Naive thymus-derived CD4-positive, alpha-beta T cell (primary cell): Measurements from ENCODE around the gene SLFN5. TPM values are rescaled to one million over a fixed set of nuclear protein-coding genes. Genes with fewer than 3 reads are reported as not detected.

ENCODE experiments used
- ATAC-seq: fragments of 150-1000 bp; cut with Tn5 transposase; 2 replicates; pipeline ENCODE4 v1.10.0; 2021; ENCODE audit warnings: mild to moderate bottlenecking, moderate library complexity
- CTCF ChIA-PET: fragments of 350-600 bp; sonication (Branson Sonifier 250); formaldehyde crosslinking; loops from one replicate; lab custom pipeline; 2021; ENCODE audit warnings: antibody characterized with exemption; lab: Charles Lee
- POLR2A ChIA-PET: fragments of 350-600 bp; sonication (Branson Sonifier 250); formaldehyde crosslinking; loops from one replicate; lab custom pipeline; 2021; ENCODE audit warnings: antibody characterized with exemption, inconsistent platforms; lab: Charles Lee
- DNase-seq, 9 donors: peaks; one replicate each; pipeline versions ENCODE4 v3.0.0 to v3.0.0-alpha.2; 2020 to 2022; ENCODE audit warnings: mixed read lengths in 1 of 9
- H3K27ac ChIP-seq: one replicate; pipeline ENCODE4 v1.7.0; 2013; ENCODE audit warnings: mild to moderate bottlenecking, low read depth, low read length, moderate library complexity
- H3K27me3 ChIP-seq, 2 donors: one replicate each; pipeline ENCODE4 v1.7.0; 2013; ENCODE audit warnings: low read length in 2 of 2, mild to moderate bottlenecking in 2 of 2, moderate library complexity in 2 of 2; ENCODE audit not compliant: control insufficient read depth in 2 of 2, insufficient read depth in 2 of 2
- H3K36me3 ChIP-seq, 3 experiments: 1 replicate in 2 of 3; 2 replicates in 1 of 3; pipeline ENCODE4 v1.7.0; 2013; ENCODE audit warnings: low read length in 3 of 3, mild to moderate bottlenecking in 3 of 3, moderate library complexity in 1 of 3; ENCODE audit not compliant: insufficient read depth in 3 of 3, control insufficient read depth in 2 of 3
- H3K4me1 ChIP-seq, 2 donors: one replicate each; pipeline ENCODE4 v1.7.0; 2013; ENCODE audit warnings: low read length in 2 of 2, mild to moderate bottlenecking in 2 of 2, moderate library complexity in 1 of 2; ENCODE audit not compliant: control insufficient read depth in 2 of 2, insufficient read depth in 2 of 2
- H3K4me3 ChIP-seq: 2 replicates; pipeline ENCODE4 v1.7.0; 2013; ENCODE audit warnings: mild to moderate bottlenecking, low read length
- H3K9me3 ChIP-seq, 3 experiments: 1 replicate in 2 of 3; 2 replicates in 1 of 3; pipeline ENCODE4 v1.7.0; 2013; ENCODE audit warnings: low read length in 3 of 3; ENCODE audit not compliant: control insufficient read depth in 2 of 3
- H3K27ac Mint-ChIP-seq, 9 donors: one replicate each; pipeline ENCODE4 v1.8.0; 2020 to 2022; ENCODE audit warnings: mixed read lengths in 9 of 9, mild to moderate bottlenecking in 8 of 9, moderate library complexity in 5 of 9, inconsistent platforms in 2 of 9
- H3K27me3 Mint-ChIP-seq, 5 donors: one replicate each; pipeline ENCODE4 v1.8.0; 2021 to 2022; ENCODE audit warnings: mixed read lengths in 5 of 5, mild to moderate bottlenecking in 1 of 5
- H3K36me3 Mint-ChIP-seq, 5 donors: one replicate each; pipeline ENCODE4 v1.8.0; 2020 to 2022; ENCODE audit warnings: mixed read lengths in 5 of 5, mild to moderate bottlenecking in 3 of 5, inconsistent platforms in 1 of 5
- H3K4me1 Mint-ChIP-seq, 7 donors: one replicate each; pipeline ENCODE4 v1.8.0; 2020 to 2022; ENCODE audit warnings: mixed read lengths in 7 of 7, mild to moderate bottlenecking in 3 of 7, inconsistent platforms in 1 of 7
- H3K4me3 Mint-ChIP-seq, 10 donors: one replicate each; pipeline ENCODE4 v1.8.0; 2020 to 2022; ENCODE audit warnings: mild to moderate bottlenecking in 10 of 10, mixed read lengths in 10 of 10, moderate library complexity in 6 of 10, inconsistent platforms in 2 of 10
- H3K9me3 Mint-ChIP-seq, 11 donors: one replicate each; pipeline ENCODE4 v1.8.0; 2020 to 2022; ENCODE audit warnings: mixed read lengths in 11 of 11, mild to moderate bottlenecking in 4 of 11, inconsistent platforms in 1 of 11, moderate library complexity in 1 of 11
- intact Hi-C, 2 donors: fragments of 100-400 bp; cut with micrococcal nuclease; formaldehyde crosslinking; loops; one replicate each; pipeline ENCODE4 v1.15.1; 2023
- polyA plus RNA-seq, 2 donors: library from polyadenylated mRNA; unstranded; fragments of 300-500 nt; fragmentation: Illumina TruSeq; gene quantifications; one replicate each; pipeline ENCODE4 v1.2.3, GENCODE V29; 2021
- total RNA-seq, 6 experiments: library from RNA in 5 of 6; stranded (reverse) in 5 of 6; gene quantifications; 1 replicate in 5 of 6; 2 replicates in 1 of 6; pipeline ENCODE4 v1.2.3 and lab custom pipeline; 2021 to 2026

Gene SLFN5
- total and polyA plus RNA-seq, 7 experiments from 2014 or later = 80.0 to 199 (median 133) TPM

DNA sequence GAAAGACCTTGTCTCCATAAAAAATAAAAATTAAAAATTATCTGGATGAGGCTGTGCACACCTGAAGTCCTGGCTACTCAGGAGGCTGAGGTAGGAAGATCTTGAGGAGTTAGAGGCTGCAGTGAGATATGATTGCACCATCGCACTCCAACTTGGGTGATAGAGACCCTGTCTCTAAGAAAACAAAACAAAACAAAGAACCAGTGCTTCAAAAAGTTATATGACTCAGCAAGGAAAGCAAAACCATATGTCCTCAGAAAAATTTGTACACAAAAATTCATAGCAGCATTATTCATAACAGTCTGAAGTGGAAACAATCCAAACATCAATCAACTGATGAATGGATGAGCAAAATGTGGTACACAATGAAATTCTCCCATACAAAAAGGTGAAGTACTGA, 48.9 kb downstream of the SLFN5 start:
- Histone ChIP-seq H3K36me3 (no peaks in the 10 kb centered on the region), H3K27ac (no peak overlapping the region), H3K4me1 (peaks cover 4 to 7% of the 10 kb centered on the region in 2 donors), H3K4me3 (no peak overlapping the region), H3K27me3 (no peaks in the 10 kb centered on the region), H3K9me3 (no peaks in the 10 kb centered on the region)
- Mint-ChIP-seq H3K27ac (no peak overlapping the region), H3K36me3 (peaks cover 0 to 29% (median 5%) of the 10 kb centered on the region in 5 donors), H3K27me3 (peaks cover 0 to 56% (median 0%) of the 10 kb centered on the region in 5 donors), H3K9me3 (peaks cover 6 to 27% (median 11%) of the 10 kb centered on the region in 11 donors), H3K4me1 (peaks cover 23 to 40% (median 35%) of the 10 kb centered on the region in 7 donors), H3K4me3 (no peak overlapping the region)
- DNase-seq = no peak
- ChIA-PET POLR2A (interaction anchor here (0.5 to 1.4 kb wide), 3 partner anchors 13 to 289 kb away, joined by 3 to 5 read pairs (median 3); no protein-coding TSS in a partner anchor), CTCF (no interaction called here)
- no peak for ATAC-seq
- intact Hi-C loops = no loop called here

DNA sequence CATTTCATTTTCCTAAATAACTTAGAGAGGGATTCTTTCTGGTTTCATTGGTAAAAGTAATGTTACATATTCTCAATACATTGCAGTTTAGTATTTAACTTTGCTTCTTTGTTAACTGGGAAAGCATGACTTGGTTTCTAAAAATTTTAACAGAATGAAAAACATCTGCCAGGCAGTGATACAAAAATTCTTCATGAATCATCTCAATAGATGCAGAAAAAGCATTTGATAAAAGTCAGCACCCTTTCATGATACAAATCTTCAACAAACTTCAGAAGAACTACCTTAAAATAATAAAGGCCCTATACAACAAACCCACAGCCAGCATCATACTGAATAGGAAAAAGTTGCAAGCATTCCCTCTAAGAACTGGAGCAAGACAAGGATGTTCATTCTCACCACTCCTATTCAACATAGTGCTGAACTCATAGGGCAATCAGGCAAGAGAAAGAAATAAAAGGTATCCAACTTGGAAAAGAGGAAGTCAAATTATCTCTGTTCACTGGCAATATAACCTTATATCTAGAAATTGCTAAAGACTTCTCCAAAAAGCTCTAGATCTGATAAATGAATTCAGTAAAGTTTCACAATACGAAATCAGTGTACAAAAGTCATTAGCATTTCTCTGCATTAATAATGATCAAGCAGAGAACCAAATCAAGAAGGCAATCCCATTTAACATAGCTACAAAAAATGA, 50.4 kb downstream of the SLFN5 start:
- Histone ChIP-seq H3K27ac (no peak overlapping the region), H3K4me3 (no peak overlapping the region), H3K36me3 (no peaks in the 10 kb centered on the region), H3K27me3 (no peaks in the 10 kb centered on the region), H3K9me3 (no peaks in the 10 kb centered on the region), H3K4me1 (peaks cover 4 to 6% of the 10 kb centered on the region in 2 donors)
- H3K27ac Mint-ChIP-seq = no peak overlapping the region
- H3K9me3 Mint-ChIP-seq = peaks cover 6 to 34% (median 11%) of the 10 kb centered on the region in 11 donors
- ChIA-PET POLR2A (interaction anchor here (0.9 kb wide), 1 partner anchor 19 kb away, joined by 3 read pairs; no protein-coding TSS in a partner anchor), CTCF (interaction anchor here (0.8 kb wide), 1 partner anchor 11 kb away, joined by 3 read pairs; no protein-coding TSS in a partner anchor)
- H3K4me3 Mint-ChIP-seq = no peak overlapping the region
- peaks cover 16 to 29% (median 24%) of the 10 kb centered on the region in 7 donors for H3K4me1 Mint-ChIP-seq
- intact Hi-C loops = no loop called here
- peaks cover 0 to 67% (median 0%) of the 10 kb centered on the region in 5 donors for H3K27me3 Mint-ChIP-seq
- H3K36me3 Mint-ChIP-seq = peaks cover 0 to 38% (median 5%) of the 10 kb centered on the region in 5 donors
- ATAC-seq (no peak), DNase-seq (no peak)

DNA sequence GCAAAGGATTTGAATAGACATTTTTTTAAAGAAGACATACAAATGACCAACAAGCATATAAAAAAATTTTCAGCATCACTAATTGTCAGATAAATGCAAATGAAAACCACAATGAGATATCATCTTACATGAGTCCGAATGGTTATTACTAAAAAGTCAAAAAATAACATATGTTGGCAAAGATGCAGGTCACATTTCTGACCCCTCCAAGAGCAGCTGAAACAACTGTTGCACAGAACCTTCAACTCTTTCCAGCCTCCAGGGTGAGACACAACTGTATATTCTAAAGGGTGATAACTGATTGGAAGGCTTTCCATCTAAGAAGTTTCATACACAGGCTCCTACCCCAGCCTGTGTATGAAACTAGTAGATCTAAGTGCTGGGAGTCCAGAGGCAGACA, 51.9 kb downstream of the SLFN5 start:
- intact Hi-C loops = no loop called here
- Histone ChIP-seq H3K4me1 (peaks cover 0 to 3% of the 10 kb centered on the region in 2 donors), H3K27ac (no peak overlapping the region), H3K36me3 (no peaks in the 10 kb centered on the region), H3K4me3 (no peak overlapping the region), H3K9me3 (no peaks in the 10 kb centered on the region), H3K27me3 (no peaks in the 10 kb centered on the region)
- peaks cover 10 to 21% (median 16%) of the 10 kb centered on the region in 7 donors for H3K4me1 Mint-ChIP-seq
- ChIA-PET CTCF (no interaction called here), POLR2A (no interaction called here)
- peaks cover 0 to 32% (median 5%) of the 10 kb centered on the region in 5 donors for H3K36me3 Mint-ChIP-seq
- H3K4me3 Mint-ChIP-seq = no peak overlapping the region
- H3K27ac Mint-ChIP-seq = no peak overlapping the region
- no peak for ATAC-seq
- H3K9me3 Mint-ChIP-seq = peaks cover 0 to 30% (median 6%) of the 10 kb centered on the region in 11 donors
- peaks cover 0 to 70% (median 0%) of the 10 kb centered on the region in 5 donors for H3K27me3 Mint-ChIP-seq
- DNase-seq = no peak

DNA sequence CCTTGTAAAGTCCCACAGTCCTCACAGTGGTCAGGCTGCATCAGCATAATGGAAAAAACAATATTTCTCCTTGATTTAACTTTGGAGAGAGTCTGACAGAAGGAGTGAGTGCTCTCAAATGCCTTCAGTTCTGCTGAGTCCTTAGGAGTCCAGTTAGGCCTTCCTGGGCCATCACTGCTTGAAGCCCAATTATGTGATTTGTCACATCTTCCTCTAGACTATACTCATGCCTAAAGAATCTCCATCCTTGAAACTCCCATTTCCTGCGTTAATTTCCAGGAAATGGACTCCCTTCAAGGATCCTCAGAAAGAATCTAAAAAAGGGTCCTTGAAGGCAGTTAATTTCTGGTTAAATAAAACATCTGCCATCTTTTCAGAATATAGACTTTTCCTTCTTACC, 52.8 kb downstream of the SLFN5 start:
- H3K27me3 Mint-ChIP-seq = peaks cover 0 to 64% (median 0%) of the 10 kb centered on the region in 5 donors
- no peaks in the 10 kb centered on the region for H3K9me3 ChIP-seq
- peaks cover 0 to 31% (median 7%) of the 10 kb centered on the region in 11 donors for H3K9me3 Mint-ChIP-seq
- intact Hi-C loops = no loop called here
- H3K36me3 ChIP-seq = no peaks in the 10 kb centered on the region
- H3K4me3 Mint-ChIP-seq = no peak overlapping the region
- DNase-seq = no peak
- H3K27ac Mint-ChIP-seq = no peak overlapping the region
- POLR2A ChIA-PET = interaction anchor here (1.3 kb wide), 1 partner anchor 17 kb away, joined by 4 read pairs; no protein-coding TSS in a partner anchor
- CTCF ChIA-PET = no interaction called here
- H3K4me1 Mint-ChIP-seq = peaks cover 4 to 15% (median 10%) of the 10 kb centered on the region in 7 donors
- no peak for ATAC-seq
- H3K27me3 ChIP-seq = no peaks in the 10 kb centered on the region
- H3K36me3 Mint-ChIP-seq = peaks cover 0 to 38% (median 5%) of the 10 kb centered on the region in 5 donors
- no peaks in the 10 kb centered on the region for H3K4me1 ChIP-seq
- H3K4me3 ChIP-seq = no peak overlapping the region
- no peak overlapping the region for H3K27ac ChIP-seq

DNA sequence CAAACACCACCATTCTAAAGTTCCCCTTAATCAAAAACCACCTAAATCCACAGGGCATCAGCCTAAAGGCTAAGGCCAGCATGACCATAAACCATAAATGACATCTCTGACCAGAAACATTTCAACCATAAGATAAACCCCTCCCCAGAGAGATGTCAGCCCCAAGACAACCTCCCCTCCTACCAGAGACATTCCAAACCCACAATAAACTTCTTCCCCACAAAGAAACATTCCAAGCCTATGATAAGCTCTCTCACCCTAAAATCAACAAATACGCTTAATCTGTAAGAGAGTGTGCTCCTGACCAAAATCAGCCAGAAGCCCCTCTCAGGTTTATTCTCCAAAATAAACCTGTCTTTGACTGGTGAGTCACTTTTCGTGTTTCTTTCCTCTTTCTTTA, 54.8 kb downstream of the SLFN5 start:
- H3K27ac Mint-ChIP-seq = peak overlapping the region in 1 of 9 donors; percentile 89
- peaks cover 0 to 52% (median 0%) of the 10 kb centered on the region in 5 donors for H3K27me3 Mint-ChIP-seq
- H3K27me3 ChIP-seq = no peaks in the 10 kb centered on the region
- ATAC-seq (no peak), DNase-seq (no peak)
- POLR2A ChIA-PET = no interaction called here
- no peak overlapping the region for H3K4me3 ChIP-seq
- peaks cover 2 to 15% (median 10%) of the 10 kb centered on the region in 7 donors for H3K4me1 Mint-ChIP-seq
- CTCF ChIA-PET = interaction anchor here (1.6 kb wide), 1 partner anchor 14 kb away, joined by 9 read pairs; no protein-coding TSS in a partner anchor
- H3K9me3 Mint-ChIP-seq = peaks cover 10 to 37% (median 14%) of the 10 kb centered on the region in 11 donors
- no peak overlapping the region for H3K4me3 Mint-ChIP-seq
- no peaks in the 10 kb centered on the region for H3K36me3 ChIP-seq
- H3K36me3 Mint-ChIP-seq = peaks cover 6 to 43% (median 9%) of the 10 kb centered on the region in 5 donors
- intact Hi-C loops = no loop called here
- H3K4me1 ChIP-seq = no peaks in the 10 kb centered on the region
- H3K9me3 ChIP-seq = peaks cover 0 to 3% (median 0%) of the 10 kb centered on the region in 3 experiments
- H3K27ac ChIP-seq = no peak overlapping the region

DNA sequence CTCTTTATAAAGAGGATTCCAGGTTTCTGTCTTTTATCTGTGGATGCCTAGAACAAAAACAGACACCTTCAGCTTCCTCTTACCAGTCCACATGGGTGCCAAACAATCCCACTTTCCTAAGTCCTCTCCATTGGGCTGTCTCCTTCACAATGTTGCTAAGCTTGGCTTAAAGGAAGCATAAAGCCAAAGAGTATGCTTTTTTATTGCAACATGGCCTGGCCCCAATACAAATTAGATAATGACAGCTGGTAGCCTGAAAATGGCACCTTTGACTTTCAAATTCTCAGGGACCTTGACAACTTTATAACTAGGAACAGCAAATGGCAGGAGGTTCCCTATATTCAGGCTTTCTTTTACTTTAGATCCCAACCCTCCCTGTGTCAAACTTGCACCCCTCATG, 55.8 kb downstream of the SLFN5 start:
- POLR2A ChIA-PET = interaction anchor here (0.9 to 1.3 kb wide), 2 partner anchors 9 to 14 kb away, joined by 3 read pairs; no protein-coding TSS in a partner anchor
- Mint-ChIP-seq H3K9me3 (peaks cover 10 to 43% (median 20%) of the 10 kb centered on the region in 11 donors), H3K27ac (peak overlapping the region in 1 of 9 donors; percentile 16), H3K36me3 (peaks cover 8 to 49% (median 16%) of the 10 kb centered on the region in 5 donors), H3K4me3 (peak overlapping the region in 2 of 10 donors; percentile 2 to 24), H3K4me1 (peaks cover 2 to 15% (median 10%) of the 10 kb centered on the region in 7 donors), H3K27me3 (peaks cover 0 to 44% (median 0%) of the 10 kb centered on the region in 5 donors)
- no peaks in the 10 kb centered on the region for H3K27me3 ChIP-seq
- intact Hi-C loops = no loop called here
- no peaks in the 10 kb centered on the region for H3K4me1 ChIP-seq
- H3K27ac ChIP-seq = no peak overlapping the region
- H3K4me3 ChIP-seq = no peak overlapping the region
- DNase-seq = no peak
- peaks cover 0 to 3% (median 0%) of the 10 kb centered on the region in 3 experiments for H3K9me3 ChIP-seq
- ATAC-seq = no peak
- no peaks in the 10 kb centered on the region for H3K36me3 ChIP-seq
- CTCF ChIA-PET = interaction anchor here (0.9 to 1.6 kb wide), 2 partner anchors 13 to 41 kb away, joined by 3 to 9 read pairs; no protein-coding TSS in a partner anchor
